Body of pancreas (tissue), 4 donors: ENCODE data around the gene NCK1. TPM values are rescaled to one million over a fixed set of nuclear protein-coding genes. Genes with fewer than 3 reads are reported as not detected.
"Not testable (repeated sequence)": the region's sequence is repeated elsewhere in the genome, so short reads cannot be mapped to it uniquely, and the experiment has no call there.

Experiments used
- ATAC-seq: fragments of 150-250 bp; one replicate; pipeline ENCODE4 v1.9.1; 2016
- DNase-seq, 4 donors: peaks; one replicate each; pipeline ENCODE4 v3.0.0-alpha.2; 2019
- H3K27ac ChIP-seq, 4 donors: fragments of 200-600 bp; sonication (generic); 1 replicate in 3 of 4; 2 replicates in 1 of 4; pipeline versions ENCODE4 v1.5.1 to v1.6.1; 2016 to 2019; ENCODE audit warnings: mild to moderate bottlenecking in 1 of 4, mixed read lengths in 1 of 4, moderate library complexity in 1 of 4
- H3K27me3 ChIP-seq, 2 donors: fragments of 200-600 bp; sonication (generic); one replicate each; pipeline ENCODE4 v1.6.0; 2016; ENCODE audit warnings: mild to moderate bottlenecking in 1 of 2
- H3K36me3 ChIP-seq, 2 donors: fragments of 200-600 bp; sonication (generic); replicated peaks in 1 of 2; 2 replicates each; pipeline ENCODE4 v1.5.1; 2016; ENCODE audit warnings: low read depth in 2 of 2; ENCODE audit not compliant: insufficient read depth in 1 of 2
- H3K4me1 ChIP-seq: fragments of 200-600 bp; sonication (generic); one replicate; pipeline ENCODE4 v1.6.0; 2016
- H3K4me3 ChIP-seq, 2 donors: fragments of 200-600 bp; sonication (generic); 1 replicate in 1 of 2; 2 replicates in 1 of 2; pipeline ENCODE4 v1.5.1; 2016 to 2019
- H3K9me3 ChIP-seq, 3 donors: fragments of 200-600 bp; sonication (generic); 1 replicate in 2 of 3; 2 replicates in 1 of 3; pipeline ENCODE4 v1.5.1; 2016
- CTCF ChIP-seq, 7 experiments: fragments of 450-650 bp in 4 of 7; fragments of 200-600 bp in 3 of 7; sonication (generic) in 3 of 7; IDR thresholded peaks; one replicate each; pipeline ENCODE4 v1.5.1; 2016 to 2019; ENCODE audit warnings: antibody characterized with exemption in 7 of 7
- POLR2A ChIP-seq, 3 donors: fragments of 450-650 bp; IDR thresholded peaks; one replicate each; pipeline ENCODE4 v1.6.1; 2016; ENCODE audit warnings: antibody characterized with exemption in 3 of 3, mild to moderate bottlenecking in 2 of 3
- WGBS, 2 donors: methylation state at CpG; one replicate each; pipeline ENCODE4 v1.1.5; 2017; 5-methylcytosine and 5-hydroxymethylcytosine counted together
- intact Hi-C: fragments of 100-400 bp; cut with DNase I; formaldehyde crosslinking; loops from one replicate; pipeline ENCODE4 v1.15.1; 2023
- total RNA-seq, 2 donors: library from RNA; depleted of rRNA; stranded (reverse); fragments of >200 nt; gene quantifications; one replicate each; pipeline ENCODE4 v1.1.0, GENCODE V29; 2016

NCK1 gene
- total RNA-seq, 2 donors from 2014 or later = 19.4 to 20.0 TPM

- Histone ChIP-seq H3K4me1 (peaks cover 23% of the 10 kb centered on the region), H3K4me3 (no peak overlapping the region), H3K9me3 (no peaks in the 10 kb centered on the region), H3K27ac (no peak overlapping the region), H3K27me3 (no peaks in the 10 kb centered on the region), H3K36me3 (no peaks in the 10 kb centered on the region)
- DNase-seq (peak in 1 of 4 donors; percentile 5), ATAC-seq (no peak)
- no peak for TF ChIP-seq POLR2A (IDR thresholded peaks at IDR 0.05)
- no peak for TF ChIP-seq CTCF (IDR thresholded peaks at IDR 0.05)
- intact Hi-C loops = no loop called here
Observed at GRCh38 chr3:136858381-136858780, 3.6 kb upstream of the NCK1 start.

- Histone ChIP-seq H3K4me3 (no peak overlapping the region), H3K27me3 (no peaks in the 10 kb centered on the region), H3K4me1 (peaks cover 28% of the 10 kb centered on the region), H3K27ac (peak overlapping the region in 3 of 4 donors; percentile 94 to 98 (median 97)), H3K9me3 (no peaks in the 10 kb centered on the region), H3K36me3 (no peaks in the 10 kb centered on the region)
- WGBS, 2 donors = 39 to 49% methylated on average over 4 of the region's 4 CpGs
- TF ChIP-seq POLR2A (IDR thresholded peaks at IDR 0.05) (no peak), CTCF (IDR thresholded peaks at IDR 0.05) (no peak)
- DNase-seq = no peak
- no peak for ATAC-seq
- intact Hi-C loops = no loop called here
Observed at GRCh38 chr3:136860541-136860940, 1.5 kb upstream of the NCK1 start.

- Histone ChIP-seq H3K4me3 (peak overlapping the region; percentile 64 to 82), H3K27me3 (no peaks in the 10 kb centered on the region), H3K9me3 (no peaks in the 10 kb centered on the region), H3K4me1 (peaks cover 37% of the 10 kb centered on the region), H3K27ac (peak overlapping the region; percentile 73 to 98 (median 96)), H3K36me3 (no peaks in the 10 kb centered on the region)
- peak; percentile 75 to 86 (median 81) for DNase-seq
- intact Hi-C loops = no loop called here
- 1% methylated on average over 17 to 36 of the region's 39 CpGs for WGBS, 2 donors
- TF ChIP-seq CTCF (IDR thresholded peaks at IDR 0.05) = no peak
- no peak for TF ChIP-seq POLR2A (IDR thresholded peaks at IDR 0.05)
- ATAC-seq = peak; percentile 58
Observed at GRCh38 chr3:136862617-136863322, 762 bp downstream of the NCK1 start.

- Histone ChIP-seq H3K9me3 (no peaks in the 10 kb centered on the region), H3K27ac (no peak overlapping the region), H3K4me3 (no peak overlapping the region), H3K27me3 (no peaks in the 10 kb centered on the region), H3K36me3 (no peaks in the 10 kb centered on the region), H3K4me1 (peaks cover 9% of the 10 kb centered on the region)
- DNase-seq = no peak
- TF ChIP-seq CTCF (IDR thresholded peaks at IDR 0.05) = no peak
- no peak for TF ChIP-seq POLR2A (IDR thresholded peaks at IDR 0.05)
- intact Hi-C loops = no loop called here
- WGBS, 2 donors = 93 to 95% methylated on average over 9 of the region's 9 CpGs
- ATAC-seq = no peak
Observed at GRCh38 chr3:136869282-136869681, 7.3 kb downstream of the NCK1 start.

- WGBS, 2 donors = 99 to 100% methylated on average over 3 of the region's 3 CpGs
- H3K27ac ChIP-seq, H3K4me1 ChIP-seq, H3K36me3 ChIP-seq, ATAC-seq, DNase-seq, H3K27me3 ChIP-seq, intact Hi-C loops, H3K4me3 ChIP-seq, H3K9me3 ChIP-seq: not testable (repeated sequence)
Observed at GRCh38 chr3:136872258-136872657, 10.2 kb downstream of the NCK1 start.

- H3K27ac ChIP-seq, H3K4me3 ChIP-seq, H3K9me3 ChIP-seq, intact Hi-C loops, H3K36me3 ChIP-seq, ATAC-seq, H3K27me3 ChIP-seq, DNase-seq: not testable (repeated sequence)
- 98 to 100% methylated on average over 2 of the region's 2 CpGs for WGBS, 2 donors
- peaks cover 11% of the 10 kb centered on the region for H3K4me1 ChIP-seq
Observed at GRCh38 chr3:136879510-136879909, 17.5 kb downstream of the NCK1 start.
